GM21381 (cell line): ENCODE measurements around the gene NUCKS1.

Source experiments
- ATAC-seq: cut with Tn5 transposase; IDR thresholded peaks from one replicate; pipeline ENCODE4 v1.9.1; 2021; ENCODE audit warnings: mild to moderate bottlenecking, moderate library complexity; ENCODE audit not compliant: unreplicated experiment

The NUCKS1 gene

GRCh38 chr1:205701891-205702290, 48.1 kb downstream of the NUCKS1 start:
- no peak for ATAC-seq

- no peak for ATAC-seq
These were observed 48.6 kb downstream of the NUCKS1 start for GRCh38 chr1:205701420-205701819.

GRCh38 chr1:205700865-205701401, 49.0 kb downstream of the NUCKS1 start:
- no peak for ATAC-seq

- no peak for ATAC-seq
These were observed 50.6 kb downstream of the NUCKS1 start for GRCh38 chr1:205699416-205699815.

- no peak for ATAC-seq
These were observed 51.1 kb downstream of the NUCKS1 start for GRCh38 chr1:205698921-205699320.

- no peak for ATAC-seq
These were observed 56.5 kb downstream of the NUCKS1 start for GRCh38 chr1:205693421-205693991.

GRCh38 chr1:205692423-205692822, 57.6 kb downstream of the NUCKS1 start:
- no peak for ATAC-seq

GRCh38 chr1:205690122-205690756, 59.7 kb downstream of the NUCKS1 start:
- no peak for ATAC-seq

- ATAC-seq, result no peak
These were observed 60.5 kb downstream of the NUCKS1 start for GRCh38 chr1:205689479-205689878.

GRCh38 chr1:205688171-205689080, 61.6 kb downstream of the NUCKS1 start:
- ATAC-seq, result no peak

- no peak for ATAC-seq
These were observed 62.7 kb downstream of the NUCKS1 start for GRCh38 chr1:205687242-205687641.

- ATAC-seq, result no peak
These were observed 68.6 kb downstream of the NUCKS1 start for GRCh38 chr1:205681364-205681763.

GRCh38 chr1:205680073-205680851, 69.7 kb downstream of the NUCKS1 start, which contains the start of gene SLC45A3:
Gene SLC45A3 (minus strand): TSS chr1:205680509. CDS start chr1:205664656, 15,853 bp downstream.
- ATAC-seq, result no peak

- no peak for ATAC-seq
These were observed 71.5 kb downstream of the NUCKS1 start for GRCh38 chr1:205678286-205679111.

- ATAC-seq, result no peak
These were observed 72.8 kb downstream of the NUCKS1 start for GRCh38 chr1:205677167-205677566.

GRCh38 chr1:205676597-205676996, 73.4 kb downstream of the NUCKS1 start:
- no peak for ATAC-seq

- ATAC-seq, result no peak
These were observed 74.0 kb downstream of the NUCKS1 start for GRCh38 chr1:205676002-205676401.

GRCh38 chr1:205675247-205675646, 74.7 kb downstream of the NUCKS1 start:
- no peak for ATAC-seq

- ATAC-seq, result no peak
These were observed 77.0 kb downstream of the NUCKS1 start for GRCh38 chr1:205672970-205673369.

GRCh38 chr1:205672395-205672889, 77.5 kb downstream of the NUCKS1 start:
- no peak for ATAC-seq
